RWPE2 (cell line): Measurements from ENCODE around the gene SLMAP.

Experiments
- ATAC-seq: fragments of 200-7000 bp; cut with Tn5 transposase; 3 replicates; pipeline ENCODE4 v1.9.1; 2021; ENCODE audit warnings: low read depth
- DNase-seq: peaks from one replicate; pipeline ENCODE4 v3.0.0-alpha.2; 2020; ENCODE audit warnings: low spot score
- H3K27ac ChIP-seq: fragments of 450-650 bp; 2 replicates; pipeline ENCODE4 v1.5.1; 2017; ENCODE audit warnings: mild to moderate bottlenecking; ENCODE audit not compliant: poor library complexity, severe bottlenecking
- H3K27me3 ChIP-seq: fragments of 250-450 bp; sonication (Bioruptor Pico); 2 replicates; pipeline ENCODE4 v1.5.1; 2021; ENCODE audit warnings: mild to moderate bottlenecking, moderate library complexity; ENCODE audit not compliant: insufficient read depth, poor library complexity, severe bottlenecking
- H3K36me3 ChIP-seq: fragments of 250-450 bp; sonication (Bioruptor Pico); 2 replicates; pipeline ENCODE4 v1.5.1; 2020; ENCODE audit warnings: low read depth, mild to moderate bottlenecking, moderate library complexity
- H3K4me1 ChIP-seq: fragments of 250-450 bp; sonication (Bioruptor Pico); 2 replicates; pipeline ENCODE4 v1.5.1; 2021; ENCODE audit warnings: mild to moderate bottlenecking, moderate library complexity; ENCODE audit not compliant: insufficient read depth, poor library complexity, severe bottlenecking
- H3K4me3 ChIP-seq: fragments of 250-450 bp; sonication (Bioruptor Pico); 2 replicates; pipeline ENCODE4 v1.5.1; 2021; ENCODE audit warnings: mild to moderate bottlenecking, moderate library complexity; ENCODE audit not compliant: severe bottlenecking
- H3K9me3 ChIP-seq: fragments of 250-450 bp; sonication (Bioruptor Pico); 2 replicates; pipeline ENCODE4 v1.5.1; 2021; ENCODE audit warnings: mild to moderate bottlenecking, moderate library complexity; ENCODE audit not compliant: severe bottlenecking
- CTCF ChIP-seq: fragments of 450-650 bp; IDR thresholded peaks from one replicate; pipeline ENCODE4 v1.5.1; 2017; ENCODE audit warnings: mild to moderate bottlenecking, moderate library complexity; ENCODE audit not compliant: poor library complexity, severe bottlenecking

Gene SLMAP

GRCh38 chr3:57794501-57794900, 38.4 kb downstream of the SLMAP start:
- DNase-seq (no peak), ATAC-seq (no peak)
- Histone ChIP-seq H3K9me3 (no peaks in the 10 kb centered on the region), H3K27ac (peak overlapping the region; percentile 35), H3K4me1 (peaks cover 37% of the 10 kb centered on the region), H3K4me3 (no peak overlapping the region), H3K27me3 (no peaks in the 10 kb centered on the region), H3K36me3 (no peaks in the 10 kb centered on the region; the same call in 1 of the 2 replicates)
- no peak for TF ChIP-seq CTCF

- Histone ChIP-seq H3K27me3 (no peaks in the 10 kb centered on the region), H3K36me3 (no peaks in the 10 kb centered on the region; the same call in 1 of the 2 replicates), H3K4me3 (no peak overlapping the region), H3K27ac (peak overlapping the region; percentile 35), H3K4me1 (peaks cover 37% of the 10 kb centered on the region), H3K9me3 (no peaks in the 10 kb centered on the region)
- no peak for ATAC-seq
- no peak for TF ChIP-seq CTCF
- DNase-seq, result no peak
Measured at GRCh38 chr3:57794951-57795350, 38.8 kb downstream of the SLMAP start.

GRCh38 chr3:57796261-57796660, 40.2 kb downstream of the SLMAP start:
- H3K27ac ChIP-seq, result peak overlapping the region; percentile 35
- no peaks in the 10 kb centered on the region for H3K9me3 ChIP-seq
- peaks cover 39% of the 10 kb centered on the region for H3K4me1 ChIP-seq
- ATAC-seq (peak; percentile 59; the same call in 1 of the 3 replicates), DNase-seq (no peak)
- H3K27me3 ChIP-seq, result no peaks in the 10 kb centered on the region
- no peaks in the 10 kb centered on the region for H3K36me3 ChIP-seq
- H3K4me3 ChIP-seq, result no peak overlapping the region
- no peak for TF ChIP-seq CTCF

- no peaks in the 10 kb centered on the region for H3K9me3 ChIP-seq
- DNase-seq (no peak), ATAC-seq (no peak)
- H3K36me3 ChIP-seq, result no peaks in the 10 kb centered on the region
- no peaks in the 10 kb centered on the region for H3K27me3 ChIP-seq
- no peak for TF ChIP-seq CTCF
- H3K4me3 ChIP-seq, result no peak overlapping the region
- peaks cover 52% of the 10 kb centered on the region for H3K4me1 ChIP-seq
- H3K27ac ChIP-seq, result no peak overlapping the region
Measured at GRCh38 chr3:57797701-57798487, 41.8 kb downstream of the SLMAP start.

GRCh38 chr3:57803647-57804081, 47.6 kb downstream of the SLMAP start:
- H3K4me3 ChIP-seq, result no peak overlapping the region
- ATAC-seq, result peak; percentile 84
- TF ChIP-seq CTCF, result no peak
- no peaks in the 10 kb centered on the region for H3K36me3 ChIP-seq
- peaks cover 44% of the 10 kb centered on the region for H3K4me1 ChIP-seq
- H3K27me3 ChIP-seq, result no peaks in the 10 kb centered on the region
- no peaks in the 10 kb centered on the region for H3K9me3 ChIP-seq
- peak overlapping the region; percentile 86 for H3K27ac ChIP-seq
- DNase-seq, result no peak
